Spleen (tissue), 11 donors: ENCODE results near the gene AAK1. TPM values are rescaled to one million over a fixed set of nuclear protein-coding genes. Genes with fewer than 3 reads are reported as not detected.

Experiments used
- DNase-seq: peaks from one replicate; pipeline ENCODE4 v3.0.0-alpha.2; 2020
- H3K27ac ChIP-seq, 8 donors: fragments of 200-600 bp; sonication (generic) in 7 of 8; 1 replicate in 4 of 8; 2 replicates in 4 of 8; pipeline versions ENCODE4 v1.5.0 to v1.8.0; 2016 to 2021; ENCODE audit warnings: inconsistent platforms in 4 of 8, mild to moderate bottlenecking in 4 of 8, moderate library complexity in 1 of 8
- H3K27me3 ChIP-seq, 7 donors: fragments of 200-600 bp; sonication (generic) in 6 of 7; replicated peaks in 1 of 7; 1 replicate in 4 of 7; 2 replicates in 3 of 7; pipeline versions ENCODE4 v1.5.0 to v1.8.0; 2016 to 2021; ENCODE audit warnings: inconsistent platforms in 3 of 7, mild to moderate bottlenecking in 1 of 7
- H3K36me3 ChIP-seq, 6 donors: fragments of 200-600 bp; sonication (generic) in 5 of 6; 1 replicate in 4 of 6; 2 replicates in 2 of 6; pipeline versions ENCODE4 v1.5.0 to v1.8.0; 2016 to 2021; ENCODE audit warnings: inconsistent platforms in 2 of 6
- H3K4me1 ChIP-seq, 6 donors: fragments of 200-600 bp; sonication (generic) in 5 of 6; 1 replicate in 3 of 6; 2 replicates in 3 of 6; pipeline versions ENCODE4 v1.5.0 to v1.8.0; 2016 to 2021; ENCODE audit warnings: inconsistent platforms in 3 of 6
- H3K4me3 ChIP-seq, 8 donors: fragments of 200-600 bp; sonication (generic) in 7 of 8; 1 replicate in 4 of 8; 2 replicates in 4 of 8; pipeline versions ENCODE4 v1.5.0 to v1.8.0; 2016 to 2021; ENCODE audit warnings: inconsistent platforms in 4 of 8, mild to moderate bottlenecking in 4 of 8, moderate library complexity in 2 of 8
- H3K9me3 ChIP-seq, 8 donors: fragments of 200-600 bp; sonication (generic) in 7 of 8; 1 replicate in 4 of 8; 2 replicates in 4 of 8; pipeline versions ENCODE4 v1.5.0 to v1.8.0; 2016 to 2021; ENCODE audit warnings: inconsistent platforms in 4 of 8
- CTCF ChIP-seq, 11 experiments: fragments of 200-600 bp in 7 of 11; fragments of 450-650 bp in 4 of 11; sonication (generic) in 4 of 11; IDR thresholded peaks in 8 of 11; conservative IDR thresholded peaks in 3 of 11; 1 replicate in 7 of 11; 2 replicates in 4 of 11; pipeline versions ENCODE4 v1.4.0 to v1.8.0; 2016 to 2021; ENCODE audit warnings: antibody characterized with exemption in 11 of 11, inconsistent platforms in 4 of 11, mild to moderate bottlenecking in 1 of 11
- POLR2A ChIP-seq, 3 donors: fragments of 450-650 bp; IDR thresholded peaks; one replicate each; pipeline ENCODE4 v1.5.1; 2017; ENCODE audit warnings: antibody characterized with exemption in 3 of 3, mild to moderate bottlenecking in 1 of 3
- POLR2AphosphoS5 ChIP-seq, 3 donors: sonication (generic); formaldehyde crosslinking; IDR thresholded peaks; one replicate each; pipeline ENCODE4 v1.5.1; 2017; ENCODE audit warnings: antibody characterized with exemption in 3 of 3
- WGBS, 5 donors: extraction: QIAGEN DNeasy Blood & Tissue Kit in 3 of 5; methylation state at CpG; one replicate each; pipeline versions ENCODE4 v1.1.5 to v1.1.7; 2013 to 2018; 5-methylcytosine and 5-hydroxymethylcytosine counted together
- intact Hi-C: fragments of 100-400 bp; cut with DNase I; formaldehyde crosslinking; loops from one replicate; pipeline ENCODE4 v1.15.0; 2023; ENCODE audit warnings: low total_unique reads
- polyA plus RNA-seq, 3 donors: library from polyadenylated mRNA; stranded (reverse); fragments of 200-250 nt; gene quantifications; one replicate each; pipeline ENCODE4 v1.2.1, GENCODE V29; 2013
- total RNA-seq, 7 donors: library from RNA; depleted of rRNA in 3 of 7; stranded (reverse); fragments of >200 nt in 3 of 7; fragmentation: NEBNext Ultra II Directional in 4 of 7; extraction: Animal tissue kit (Norgen Biotek cat#: 25700) in 4 of 7; gene quantifications; one replicate each; pipeline versions ENCODE4 v1.1.0 to v1.2.1, GENCODE V29; 2016 to 2021
- donor health status: healthy with polysubstance abuse.
- donor health status: DM: no; HTN: no; CAD: no; lungs with moderate emphysema.
- donor health status: DM: no; HTN: no; CAD: no.
- donor health status: Bipolar disorder and iron deficiency.
- donor health status: healthy.
- donor health status: DM: no; HTN: no; CAD: no.
- donor health status: DM: yes; HTN: yes; CAD: no.

The AAK1 gene
- total and polyA plus RNA-seq, 10 donors = 8.3 to 95.1 (median 69.1) TPM

- WGBS, 5 donors = 88 to 95% (median 93%) methylated on average over 3 of the region's 3 CpGs
- intact Hi-C loops = no loop called here
- H3K4me3 ChIP-seq = no peak overlapping the region
- peaks cover 18 to 92% (median 68%) of the 10 kb centered on the region in 6 donors for H3K4me1 ChIP-seq
- no peaks in the 10 kb centered on the region for H3K9me3 ChIP-seq
- peaks cover 0 to 9% (median 0%) of the 10 kb centered on the region in 7 donors for H3K27me3 ChIP-seq
- peak overlapping the region in 1 of 8 donors; percentile 4 for H3K27ac ChIP-seq
- H3K36me3 ChIP-seq = peaks cover 0 to 14% (median 0%) of the 10 kb centered on the region in 6 donors
- no peak for DNase-seq
- TF ChIP-seq POLR2AphosphoS5 (IDR thresholded peaks at IDR 0.05) (no peak), CTCF (IDR thresholded peaks at IDR 0.05 in 8 of 11, conservative IDR thresholded peaks at IDR 0.05 in 3 of 11) (no peak), POLR2A (IDR thresholded peaks at IDR 0.05) (no peak)
Observed at GRCh38 chr2:69638630-69639029, 4.9 kb downstream of the AAK1 start.

GRCh38 chr2:69637923-69638322 lies 5.6 kb downstream of the AAK1 start:
- no peak for DNase-seq
- no peaks in the 10 kb centered on the region for H3K9me3 ChIP-seq
- TF ChIP-seq POLR2A (IDR thresholded peaks at IDR 0.05) (no peak), CTCF (IDR thresholded peaks at IDR 0.05 in 8 of 11, conservative IDR thresholded peaks at IDR 0.05 in 3 of 11) (no peak), POLR2AphosphoS5 (IDR thresholded peaks at IDR 0.05) (no peak)
- H3K27ac ChIP-seq = peak overlapping the region in 1 of 8 donors; percentile 4
- peaks cover 0 to 8% (median 0%) of the 10 kb centered on the region in 7 donors for H3K27me3 ChIP-seq
- 77 to 89% (median 86%) methylated on average over 3 of the region's 3 CpGs for WGBS, 5 donors
- intact Hi-C loops = no loop called here
- H3K4me1 ChIP-seq = peaks cover 18 to 99% (median 70%) of the 10 kb centered on the region in 6 donors
- H3K4me3 ChIP-seq = no peak overlapping the region
- H3K36me3 ChIP-seq = peaks cover 0 to 14% (median 0%) of the 10 kb centered on the region in 6 donors

GRCh38 chr2:69636395-69636794 lies 7.1 kb downstream of the AAK1 start:
- Histone ChIP-seq H3K4me3 (no peak overlapping the region), H3K9me3 (no peaks in the 10 kb centered on the region), H3K4me1 (peaks cover 18 to 99% (median 71%) of the 10 kb centered on the region in 6 donors), H3K36me3 (peaks cover 0 to 14% (median 0%) of the 10 kb centered on the region in 6 donors), H3K27ac (no peak overlapping the region), H3K27me3 (no peaks in the 10 kb centered on the region)
- WGBS, 5 donors = 84 to 97% (median 90%) methylated on average over 2 of the region's 2 CpGs
- TF ChIP-seq CTCF (IDR thresholded peaks at IDR 0.05 in 8 of 11, conservative IDR thresholded peaks at IDR 0.05 in 3 of 11) (no peak), POLR2A (IDR thresholded peaks at IDR 0.05) (no peak), POLR2AphosphoS5 (IDR thresholded peaks at IDR 0.05) (no peak)
- DNase-seq = no peak
- intact Hi-C loops = no loop called here

- intact Hi-C loops = no loop called here
- 56 to 95% (median 72%) methylated on average over 3 of the region's 3 CpGs for WGBS, 5 donors
- Histone ChIP-seq H3K4me1 (peaks cover 14 to 99% (median 63%) of the 10 kb centered on the region in 6 donors), H3K4me3 (no peak overlapping the region), H3K27me3 (no peaks in the 10 kb centered on the region), H3K27ac (no peak overlapping the region), H3K36me3 (peaks cover 0 to 14% (median 0%) of the 10 kb centered on the region in 6 donors), H3K9me3 (no peaks in the 10 kb centered on the region)
- no peak for DNase-seq
- TF ChIP-seq POLR2A (IDR thresholded peaks at IDR 0.05) (no peak), POLR2AphosphoS5 (IDR thresholded peaks at IDR 0.05) (no peak), CTCF (IDR thresholded peaks at IDR 0.05 in 8 of 11, conservative IDR thresholded peaks at IDR 0.05 in 3 of 11) (no peak)
Observed at GRCh38 chr2:69635432-69635831, 8.1 kb downstream of the AAK1 start.
